Measurements from ENCODE around the gene NACC2. TPM values are rescaled to one million over a fixed set of nuclear protein-coding genes. Genes with fewer than 3 reads are reported as not detected.

Gene NACC2
- total RNA-seq, 1 experiment from 2014 or later: 24.8 TPM

DNA sequence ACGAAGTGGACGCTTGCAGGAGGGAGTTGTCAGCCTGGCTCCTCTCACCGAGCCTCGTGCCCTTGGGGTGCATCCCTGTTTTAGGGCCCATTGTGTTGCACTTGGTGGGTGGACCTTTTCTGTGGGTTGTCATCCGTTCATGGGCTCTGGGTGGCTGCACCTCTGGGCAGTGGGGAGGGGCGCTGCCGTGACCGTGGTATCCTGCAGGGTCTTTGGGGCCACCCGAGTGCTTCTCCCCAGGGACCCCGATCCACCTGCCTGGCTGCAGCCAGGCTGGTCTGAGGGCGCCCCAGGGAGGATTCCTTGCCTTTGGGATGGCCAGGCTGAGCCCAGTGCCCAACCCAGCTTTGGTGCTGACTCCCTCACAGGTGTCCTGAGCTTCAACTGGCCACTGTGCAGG is 92.9 kb downstream of the NACC2 start:
- Mint-ChIP-seq H3K27me3 (ENCODE audit: unreplicated experiment) (no peaks in the 10 kb centered on the region), H3K4me1 (ENCODE audit: low read depth, unreplicated experiment) (no peaks in the 10 kb centered on the region), H3K4me3 (ENCODE audit: low read depth, unreplicated experiment) (no peak overlapping the region), H3K36me3 (ENCODE audit: insufficient read depth, unreplicated experiment) (peaks cover 7% of the 10 kb centered on the region), H3K27ac (ENCODE audit: unreplicated experiment) (no peak overlapping the region), H3K9me3 (ENCODE audit: low read depth, unreplicated experiment) (no peaks in the 10 kb centered on the region)
- CTCF ChIA-PET: no interaction called here
- TF ChIP-seq, protein P1, sequence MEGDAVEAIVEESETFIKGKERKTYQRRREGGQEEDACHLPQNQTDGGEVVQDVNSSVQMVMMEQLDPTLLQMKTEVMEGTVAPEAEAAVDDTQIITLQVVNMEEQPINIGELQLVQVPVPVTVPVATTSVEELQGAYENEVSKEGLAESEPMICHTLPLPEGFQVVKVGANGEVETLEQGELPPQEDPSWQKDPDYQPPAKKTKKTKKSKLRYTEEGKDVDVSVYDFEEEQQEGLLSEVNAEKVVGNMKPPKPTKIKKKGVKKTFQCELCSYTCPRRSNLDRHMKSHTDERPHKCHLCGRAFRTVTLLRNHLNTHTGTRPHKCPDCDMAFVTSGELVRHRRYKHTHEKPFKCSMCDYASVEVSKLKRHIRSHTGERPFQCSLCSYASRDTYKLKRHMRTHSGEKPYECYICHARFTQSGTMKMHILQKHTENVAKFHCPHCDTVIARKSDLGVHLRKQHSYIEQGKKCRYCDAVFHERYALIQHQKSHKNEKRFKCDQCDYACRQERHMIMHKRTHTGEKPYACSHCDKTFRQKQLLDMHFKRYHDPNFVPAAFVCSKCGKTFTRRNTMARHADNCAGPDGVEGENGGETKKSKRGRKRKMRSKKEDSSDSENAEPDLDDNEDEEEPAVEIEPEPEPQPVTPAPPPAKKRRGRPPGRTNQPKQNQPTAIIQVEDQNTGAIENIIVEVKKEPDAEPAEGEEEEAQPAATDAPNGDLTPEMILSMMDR (IDR thresholded peaks at IDR 0.05; ENCODE audit: unreplicated experiment): no peak
- no peak for DNase-seq
- no TSS peak for BruUV-seq (replicated peaks)
- intact Hi-C loops (cut with micrococcal nuclease; ENCODE audit: unreplicated experiment): no loop called here

DNA sequence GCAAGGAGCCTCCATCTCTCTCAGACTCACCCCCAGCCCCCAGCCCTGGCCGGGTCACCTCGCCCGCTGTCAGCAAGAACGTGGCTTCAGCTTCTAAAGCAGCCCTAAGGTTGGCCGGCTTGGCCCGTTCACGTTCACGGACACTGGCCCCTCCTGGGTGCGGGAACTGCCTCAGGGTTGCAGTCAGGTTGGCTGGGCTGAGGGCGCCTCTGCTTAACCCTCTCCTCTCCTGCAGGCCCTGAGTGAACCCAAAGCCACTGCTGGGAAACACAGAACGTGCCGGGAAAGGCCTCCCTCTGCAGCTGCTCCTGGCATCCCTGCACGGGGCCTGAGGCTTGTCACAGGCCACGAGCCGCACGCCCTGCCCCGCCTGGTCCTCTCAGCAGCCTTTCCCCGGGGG is 93.9 kb downstream of the NACC2 start:
- DNase-seq: no peak
- TF ChIP-seq, protein P1 (IDR thresholded peaks at IDR 0.05; ENCODE audit: unreplicated experiment): no peak
- no peak overlapping the region for H3K27ac Mint-ChIP-seq (ENCODE audit: unreplicated experiment)
- intact Hi-C loops (cut with micrococcal nuclease; ENCODE audit: unreplicated experiment): no loop called here
- CTCF ChIA-PET: no interaction called here
- no TSS peak for BruUV-seq (replicated peaks)
- no peaks in the 10 kb centered on the region for H3K4me1 Mint-ChIP-seq (ENCODE audit: low read depth, unreplicated experiment)
- no peaks in the 10 kb centered on the region for H3K27me3 Mint-ChIP-seq (ENCODE audit: unreplicated experiment)
- no peak overlapping the region for H3K4me3 Mint-ChIP-seq (ENCODE audit: low read depth, unreplicated experiment)
- peaks cover 5% of the 10 kb centered on the region for H3K36me3 Mint-ChIP-seq (ENCODE audit: insufficient read depth, unreplicated experiment)
- no peaks in the 10 kb centered on the region for H3K9me3 Mint-ChIP-seq (ENCODE audit: low read depth, unreplicated experiment)

DNA sequence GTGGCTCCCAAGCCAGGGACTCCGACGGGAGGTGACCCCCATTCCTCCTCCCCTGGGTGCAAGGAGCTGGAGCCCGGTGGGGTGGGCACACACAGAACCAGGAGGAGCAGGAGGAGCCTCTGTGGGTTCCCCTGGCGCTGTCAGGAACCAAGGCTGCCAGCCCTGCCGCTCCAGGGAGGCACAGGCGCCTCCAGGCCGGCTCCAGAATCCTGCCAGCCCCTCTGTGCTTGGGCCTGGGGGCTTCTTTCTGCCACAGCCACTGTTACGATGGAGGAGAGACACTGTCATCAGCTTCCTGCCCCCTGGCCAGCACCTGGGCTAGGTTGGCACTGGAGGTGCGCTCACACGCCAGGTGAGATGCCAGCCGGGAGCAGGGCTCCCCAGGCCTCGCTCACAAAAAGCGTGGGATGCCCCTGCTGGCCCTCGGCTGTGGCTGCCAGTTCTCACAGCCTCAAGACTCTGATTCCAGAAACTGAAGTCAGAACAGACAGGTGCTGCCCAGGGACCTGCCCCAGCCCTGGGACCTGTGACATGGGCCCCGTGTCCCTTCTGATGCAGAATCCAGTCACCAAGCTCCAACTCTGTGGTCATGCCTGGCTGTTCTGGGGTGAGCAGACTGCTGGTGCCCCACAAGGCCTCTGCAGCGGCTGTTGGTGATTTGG is 96.5 kb downstream of the NACC2 start:
- CTCF ChIA-PET: no interaction called here
- no peak for DNase-seq
- TF ChIP-seq, protein P1 (IDR thresholded peaks at IDR 0.05; ENCODE audit: unreplicated experiment): no peak
- no peaks in the 10 kb centered on the region for H3K36me3 Mint-ChIP-seq (ENCODE audit: insufficient read depth, unreplicated experiment)
- no peak overlapping the region for H3K27ac Mint-ChIP-seq (ENCODE audit: unreplicated experiment)
- no peaks in the 10 kb centered on the region for H3K9me3 Mint-ChIP-seq (ENCODE audit: low read depth, unreplicated experiment)
- no peak overlapping the region for H3K4me3 Mint-ChIP-seq (ENCODE audit: low read depth, unreplicated experiment)
- no TSS peak for BruUV-seq (replicated peaks)
- no peaks in the 10 kb centered on the region for H3K4me1 Mint-ChIP-seq (ENCODE audit: low read depth, unreplicated experiment)
- H3K27me3 Mint-ChIP-seq (ENCODE audit: unreplicated experiment): no peaks in the 10 kb centered on the region
- intact Hi-C loops (cut with micrococcal nuclease; ENCODE audit: unreplicated experiment): no loop called here

DNA sequence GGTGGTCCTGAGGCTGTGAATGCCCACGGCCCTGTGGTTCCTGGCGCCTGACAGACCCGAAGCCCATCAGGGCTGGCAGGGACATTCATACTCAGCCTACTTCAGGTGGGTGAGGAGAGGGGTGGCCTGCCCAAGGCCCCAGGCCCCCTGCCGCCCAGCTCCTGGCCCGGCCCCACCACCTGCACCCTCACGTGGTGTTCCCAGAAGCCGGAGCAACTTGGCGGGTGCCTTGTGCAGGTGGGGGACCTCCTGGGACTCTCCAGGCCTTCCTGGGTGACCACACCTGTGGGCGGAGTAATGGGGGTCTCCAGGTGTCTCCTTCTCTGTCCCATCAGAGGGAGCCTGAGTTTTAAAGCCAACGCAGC is 97.1 kb downstream of the NACC2 start:
- DNase-seq: no peak
- Mint-ChIP-seq H3K27ac (ENCODE audit: unreplicated experiment) (no peak overlapping the region), H3K4me1 (ENCODE audit: low read depth, unreplicated experiment) (no peaks in the 10 kb centered on the region), H3K27me3 (ENCODE audit: unreplicated experiment) (no peaks in the 10 kb centered on the region), H3K4me3 (ENCODE audit: low read depth, unreplicated experiment) (no peak overlapping the region), H3K9me3 (ENCODE audit: low read depth, unreplicated experiment) (no peaks in the 10 kb centered on the region), H3K36me3 (ENCODE audit: insufficient read depth, unreplicated experiment) (no peaks in the 10 kb centered on the region)
- intact Hi-C loops (cut with micrococcal nuclease; ENCODE audit: unreplicated experiment): no loop called here
- no TSS peak for BruUV-seq (replicated peaks)
- TF ChIP-seq, protein P1 (IDR thresholded peaks at IDR 0.05; ENCODE audit: unreplicated experiment): no peak
- CTCF ChIA-PET: interaction anchor here (0.6 kb wide), 1 partner anchor 235 kb away, joined by 4 read pairs; no protein-coding TSS in a partner anchor

Measured in Calu3 (cell line).